HG02642 (cell line): Measurements from ENCODE around the gene HTD2.

Experiments used
- ATAC-seq: cut with Tn5 transposase; IDR thresholded peaks from one replicate; pipeline ENCODE4 v1.9.1; 2021; ENCODE audit warnings: mild to moderate bottlenecking; ENCODE audit not compliant: unreplicated experiment, poor library complexity

Gene HTD2

DNA sequence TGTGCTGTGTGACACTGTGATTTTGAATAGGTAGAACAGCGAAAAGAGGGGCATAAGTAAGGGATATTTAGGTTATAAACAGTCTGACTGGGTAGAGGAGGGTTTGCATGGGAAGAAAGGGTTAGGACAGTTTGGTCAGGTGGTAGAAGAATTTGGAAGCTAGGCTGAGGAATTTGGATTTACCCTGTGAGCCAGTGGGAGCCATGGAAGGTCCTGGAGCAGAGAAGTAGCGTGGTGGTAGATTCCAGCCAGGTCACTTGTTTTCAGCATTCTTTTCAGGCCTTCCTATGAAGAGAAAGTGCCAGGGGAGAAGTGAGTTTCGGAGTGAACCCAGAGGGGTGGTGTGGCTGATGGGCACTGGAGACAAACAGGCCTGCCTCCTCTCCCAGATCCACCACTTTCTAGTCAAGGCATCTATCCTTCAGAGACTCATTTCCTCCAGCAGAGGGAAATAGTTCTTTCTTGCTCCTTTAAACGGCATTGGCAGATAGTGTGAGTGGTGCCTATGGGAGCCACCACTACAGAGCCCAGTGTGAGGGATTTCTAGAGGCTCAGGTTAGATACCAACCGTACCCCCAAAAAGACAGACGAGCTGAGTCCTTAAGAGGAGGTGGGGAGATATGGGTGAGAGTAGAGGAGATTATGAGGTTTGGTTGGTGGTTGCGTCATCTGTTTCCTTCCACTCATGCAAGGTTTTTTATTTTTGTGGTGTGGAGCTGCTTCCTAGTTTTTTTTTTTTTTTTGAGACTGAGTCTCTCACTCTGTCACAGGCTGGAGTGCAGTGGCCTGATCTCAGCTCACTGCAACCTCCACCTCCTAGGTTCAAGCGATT lies 47.6 kb downstream of the HTD2 start:
- ATAC-seq = no peak

DNA sequence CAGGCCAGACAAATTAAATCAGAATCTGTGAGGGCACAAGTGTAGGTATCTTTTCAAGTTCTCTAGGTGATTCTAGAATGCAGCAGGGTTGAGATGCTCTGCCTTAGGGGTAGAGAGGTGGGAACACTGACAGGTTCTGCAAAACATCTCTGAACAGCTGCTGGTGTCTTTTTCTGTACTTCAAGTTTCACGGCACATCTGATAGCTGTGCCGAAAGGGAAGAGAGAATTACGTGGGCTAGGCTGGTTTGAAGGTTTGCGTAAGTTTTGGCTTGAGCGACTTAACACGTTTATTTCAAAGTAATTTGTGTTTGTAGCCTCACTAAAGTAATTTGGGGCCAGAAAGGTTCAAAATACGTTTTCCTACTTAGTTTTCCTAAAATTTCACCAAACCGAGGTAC lies 48.9 kb downstream of the HTD2 start:
- ATAC-seq = peak; percentile 54

GRCh38 chr3:58356054-58356453 lies 49.7 kb downstream of the HTD2 start:
- no peak for ATAC-seq

- ATAC-seq = no peak
These were observed 51.1 kb downstream of the HTD2 start for GRCh38 chr3:58357402-58357801.

DNA sequence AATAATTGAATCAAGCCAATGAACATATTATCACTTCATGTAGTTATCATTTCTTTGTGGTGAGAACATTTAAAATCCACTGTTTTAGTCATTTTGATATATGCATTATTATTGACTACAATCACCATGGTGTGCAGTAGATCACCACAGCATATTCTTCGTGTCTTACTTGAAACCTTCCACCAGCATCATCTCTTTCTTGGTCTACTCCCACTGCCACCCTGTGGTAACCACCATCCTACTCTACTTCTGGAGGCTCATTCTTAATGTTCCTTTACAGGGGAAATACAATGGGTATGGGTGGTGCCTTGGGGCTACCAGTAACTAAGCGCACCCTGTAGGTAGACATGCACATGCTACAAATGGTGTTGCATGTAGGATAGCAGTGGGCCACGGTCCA lies 51.8 kb downstream of the HTD2 start:
- no peak for ATAC-seq

DNA sequence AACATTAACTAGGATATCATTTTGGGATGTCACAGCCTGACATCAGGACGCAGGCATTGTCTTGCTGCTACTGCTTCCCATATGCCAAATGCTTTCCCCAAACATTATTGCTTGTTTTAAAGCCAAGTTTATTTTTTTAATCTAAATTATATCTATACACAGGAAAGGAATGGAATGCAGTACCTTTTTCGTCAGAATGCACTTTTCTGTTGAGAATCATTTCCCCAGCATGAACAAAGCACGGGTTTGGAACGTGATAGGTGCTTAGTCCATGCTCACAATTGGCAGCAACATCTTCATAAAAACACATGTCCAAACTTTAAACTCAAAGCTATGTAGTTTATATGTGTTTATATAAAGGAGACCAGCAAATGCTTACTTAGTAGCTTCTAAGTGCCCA lies 52.5 kb downstream of the HTD2 start:
- ATAC-seq = no peak

DNA sequence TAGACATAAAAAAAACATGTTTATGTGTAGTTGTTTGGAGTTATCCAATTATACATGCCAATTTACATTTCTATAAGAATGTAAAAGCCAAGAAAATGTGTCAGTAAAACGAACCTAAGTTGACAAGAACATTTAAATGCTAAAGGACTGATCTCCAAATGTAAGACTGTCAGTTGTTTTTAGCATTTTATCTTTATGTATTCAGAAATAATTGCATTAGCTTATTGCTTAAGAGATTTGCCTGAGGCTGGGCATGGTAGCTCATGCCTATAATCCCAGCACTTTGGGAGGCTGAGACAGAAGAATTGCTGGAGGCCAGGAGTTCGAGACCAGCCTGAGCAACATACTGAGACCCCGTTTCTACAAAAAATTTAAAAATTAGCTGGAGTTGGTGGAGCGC lies 53.3 kb downstream of the HTD2 start:
- ATAC-seq = no peak

DNA sequence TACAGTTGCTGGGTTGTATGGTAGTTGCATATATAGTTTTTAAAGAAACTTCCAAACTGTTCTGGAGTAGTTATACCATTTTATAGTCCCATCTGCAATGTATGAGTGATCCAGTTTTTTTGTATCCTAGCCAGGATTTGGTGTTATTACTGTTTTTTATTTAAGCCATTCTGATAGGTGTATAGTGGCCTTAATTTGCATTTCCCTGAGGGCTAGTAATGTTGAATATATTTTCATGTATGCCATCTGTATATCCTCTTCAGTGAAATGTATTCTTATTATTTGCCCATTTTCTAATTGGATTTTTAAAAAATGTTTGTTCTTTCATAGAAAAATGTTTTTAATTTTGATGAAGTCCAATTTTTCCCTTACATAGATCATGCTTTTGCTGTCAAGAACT lies 55.5 kb downstream of the HTD2 start:
- no peak for ATAC-seq

- no peak for ATAC-seq
These were observed 60.4 kb downstream of the HTD2 start for GRCh38 chr3:58366699-58367098.

GRCh38 chr3:58369038-58369437 lies 62.7 kb downstream of the HTD2 start:
- ATAC-seq = no peak
